GM12878 (cell line): ENCODE results near the gene UBL4B.
A peak's percentile ranks its signal among the peaks of the same experiment; 100 is the strongest.

Experiments
- RAD21 ChIP-seq: IDR thresholded peaks from 2 replicates; pipeline ENCODE4 v1.6.1; 2011; ENCODE audit warnings: mild to moderate bottlenecking, low read depth, low read length, moderate library complexity; ENCODE audit not compliant: insufficient read depth
- SMC3 ChIP-seq: IDR thresholded peaks from 2 replicates; pipeline ENCODE4 v1.6.1; 2011; ENCODE audit warnings: low read length, improper control_type of control experiment, borderline replicate concordance
- TF ChIP-seq, protein P1 (sequence below), 3 experiments: IDR thresholded peaks in 2 of 3; conservative IDR thresholded peaks in 1 of 3; 2 replicates each; pipeline ENCODE4 v1.5.1; 2011; ENCODE audit warnings: low read depth in 3 of 3, low read length in 3 of 3, mild to moderate bottlenecking in 3 of 3, control low read depth in 2 of 3, moderate library complexity in 2 of 3, inconsistent platforms in 1 of 3, mixed read lengths in 1 of 3; ENCODE audit not compliant: control insufficient read depth in 2 of 3, insufficient read depth in 1 of 3; ENCODE audit errors: extremely low read depth in 1 of 3

DNA sequence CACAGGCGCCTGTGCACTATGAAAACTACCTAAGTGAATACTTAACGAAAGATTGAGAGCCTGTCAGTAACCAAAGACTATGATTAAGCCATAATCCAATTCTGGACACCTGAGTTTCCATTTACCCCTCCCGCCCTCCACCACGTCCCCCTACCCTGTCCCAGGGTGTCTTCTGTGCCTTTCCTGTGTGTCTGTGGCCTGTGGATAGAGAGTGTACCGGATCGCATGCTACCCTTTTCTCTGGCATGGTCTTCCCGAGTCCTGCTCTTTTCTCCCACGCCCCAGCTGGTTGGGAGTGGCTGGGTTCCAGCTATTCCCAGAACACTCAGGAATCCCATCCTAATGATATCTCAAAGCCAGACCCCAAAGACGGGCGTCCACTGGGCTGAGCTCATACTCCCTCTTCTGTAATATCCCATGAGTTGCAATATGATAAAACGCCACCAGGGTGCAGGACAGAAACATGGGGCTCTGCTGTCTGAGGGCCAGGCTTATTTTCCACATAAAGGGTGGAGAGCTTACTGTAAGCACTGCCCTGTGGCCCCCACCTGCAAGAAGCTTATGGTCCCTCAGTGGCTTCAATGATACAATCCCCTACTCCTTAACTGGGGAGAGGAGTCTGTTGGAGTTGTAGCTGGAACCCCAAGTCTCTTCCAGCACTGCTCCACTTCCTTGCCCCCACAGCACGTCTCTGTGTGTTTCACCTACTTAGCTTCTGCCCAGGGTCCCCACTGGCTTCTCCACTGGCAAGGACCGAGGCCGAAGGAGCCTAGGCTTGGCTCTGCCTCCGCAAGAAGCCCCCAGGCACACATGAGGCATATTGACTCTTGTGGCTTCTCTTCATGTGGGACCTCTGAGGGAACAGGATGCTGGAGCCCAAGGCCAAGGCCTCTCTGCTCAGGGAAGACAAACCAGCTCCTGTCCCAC is 24.2 kb upstream of the UBL4B start:
- TF ChIP-seq, protein P1, sequence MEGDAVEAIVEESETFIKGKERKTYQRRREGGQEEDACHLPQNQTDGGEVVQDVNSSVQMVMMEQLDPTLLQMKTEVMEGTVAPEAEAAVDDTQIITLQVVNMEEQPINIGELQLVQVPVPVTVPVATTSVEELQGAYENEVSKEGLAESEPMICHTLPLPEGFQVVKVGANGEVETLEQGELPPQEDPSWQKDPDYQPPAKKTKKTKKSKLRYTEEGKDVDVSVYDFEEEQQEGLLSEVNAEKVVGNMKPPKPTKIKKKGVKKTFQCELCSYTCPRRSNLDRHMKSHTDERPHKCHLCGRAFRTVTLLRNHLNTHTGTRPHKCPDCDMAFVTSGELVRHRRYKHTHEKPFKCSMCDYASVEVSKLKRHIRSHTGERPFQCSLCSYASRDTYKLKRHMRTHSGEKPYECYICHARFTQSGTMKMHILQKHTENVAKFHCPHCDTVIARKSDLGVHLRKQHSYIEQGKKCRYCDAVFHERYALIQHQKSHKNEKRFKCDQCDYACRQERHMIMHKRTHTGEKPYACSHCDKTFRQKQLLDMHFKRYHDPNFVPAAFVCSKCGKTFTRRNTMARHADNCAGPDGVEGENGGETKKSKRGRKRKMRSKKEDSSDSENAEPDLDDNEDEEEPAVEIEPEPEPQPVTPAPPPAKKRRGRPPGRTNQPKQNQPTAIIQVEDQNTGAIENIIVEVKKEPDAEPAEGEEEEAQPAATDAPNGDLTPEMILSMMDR (IDR thresholded peaks at IDR 0.05 in 2 of 3, conservative IDR thresholded peaks at IDR 0.05 in 1 of 3; ENCODE audit: control insufficient read depth in 2 of 3, extremely low read depth in 1 of 3, insufficient read depth in 1 of 3, low read depth in 3 of 3, low read length in 3 of 3) = peak; percentile 61 to 74 (median 67)
- TF ChIP-seq RAD21 = peak; percentile 71
- peak; percentile 69; the same call in 1 of the 2 replicates for TF ChIP-seq SMC3
